K562 (cell line): ENCODE results near the gene MAD1L1. TPM values are rescaled to one million over a fixed set of nuclear protein-coding genes. Genes with fewer than 3 reads are reported as not detected.

Experiments used
- ATAC-seq: fragments of 200-7000 bp; cut with Tn5 transposase; 3 replicates; pipeline ENCODE4 v1.9.1; 2020; ENCODE audit warnings: moderate library complexity
- BruUV-seq: library from RNA; stranded (reverse); fragments of 400-500 nt; replicated peaks from 2 replicates; lab custom pipeline; 2021; lab: Mats Ljungman, UMichigan
- CTCF ChIA-PET: fragments of 300-600 bp; formaldehyde crosslinking; extraction: SDS; loops from one replicate; lab custom pipeline; 2021; ENCODE audit warnings: low intra/inter-chr PET ratio; lab: Yijun Ruan, JAX
- POLR2A ChIA-PET: fragments of 300-600, 350-650 bp; sonication (Branson Sonifier 250); formaldehyde crosslinking; extraction: SDS; loops from one replicate; lab custom pipeline; 2021; ENCODE audit warnings: antibody characterized with exemption, inconsistent platforms; lab: Yijun Ruan, JAX
- DNase-seq, 4 experiments: peaks; one replicate each; pipeline versions ENCODE4 v3.0.0 to v3.0.0-alpha.2; 2011 to 2018; ENCODE audit warnings: low spot score in 3 of 4, mixed read lengths in 3 of 4; ENCODE audit errors: extremely low read depth in 1 of 4
- FAIRE-seq: peaks from 2 replicates; lab custom pipeline; 2011; peaks lifted over from hg19 to GRCh38; lab: Jason Lieb, UNC
- H2AFZ ChIP-seq: 2 replicates; pipeline ENCODE4 v1.6.0; 2011; ENCODE audit warnings: low read depth, low read length, control low read depth, inconsistent platforms
- H3K27ac ChIP-seq: fragments of 200-600 bp; 3 replicates; pipeline ENCODE4 v1.8.0; 2011; ENCODE audit warnings: low read depth, mild to moderate bottlenecking, control low read depth, inconsistent platforms, low read length, moderate library complexity, mixed read lengths; ENCODE audit errors: extremely low read depth
- H3K27me3 ChIP-seq, 2 experiments: fragments of 300-600 bp in 1 of 2; 2 replicates in 1 of 2; 3 replicates in 1 of 2; pipeline versions ENCODE4 v1.6.0 to v1.8.0; 2011; ENCODE audit warnings: inconsistent platforms in 2 of 2, low read length in 2 of 2, mild to moderate bottlenecking in 1 of 2, mixed read lengths in 1 of 2, moderate library complexity in 1 of 2; ENCODE audit not compliant: control insufficient read depth in 2 of 2, insufficient read depth in 2 of 2
- H3K36me3 ChIP-seq: fragments of 300-600 bp; 3 replicates; pipeline ENCODE4 v1.8.0; 2011; ENCODE audit warnings: mild to moderate bottlenecking, low read length, inconsistent platforms; ENCODE audit not compliant: control insufficient read depth, insufficient read depth
- H3K4me1 ChIP-seq, 2 experiments: fragments of 200-600 bp in 1 of 2; replicated peaks in 1 of 2; 2 replicates in 1 of 2; 3 replicates in 1 of 2; pipeline versions ENCODE4 v1.5.1 to v1.8.0; 2011; ENCODE audit warnings: inconsistent platforms in 2 of 2, low read length in 2 of 2, mild to moderate bottlenecking in 1 of 2, mixed read lengths in 1 of 2, moderate library complexity in 1 of 2; ENCODE audit not compliant: control insufficient read depth in 2 of 2, insufficient read depth in 2 of 2
- H3K4me2 ChIP-seq: 2 replicates; pipeline ENCODE4 v1.6.1; 2011; ENCODE audit warnings: low read length, control low read depth, inconsistent platforms, mixed read lengths; ENCODE audit not compliant: insufficient read depth
- H3K4me3 ChIP-seq: fragments of 200-600 bp; sonication (generic), shearing (Covaris generic); 2 replicates; pipeline ENCODE4 v1.5.1; 2016; ENCODE audit warnings: control low read depth, inconsistent platforms
- H3K79me2 ChIP-seq: fragments of 200-600 bp; 3 replicates; pipeline ENCODE4 v1.8.0; 2011; ENCODE audit warnings: low read length, inconsistent platforms; ENCODE audit not compliant: control insufficient read depth, insufficient read depth
- H3K9ac ChIP-seq, 2 experiments: 2 replicates each; pipeline versions ENCODE4 v1.6.0 to v1.6.1; 2011; ENCODE audit warnings: low read depth in 2 of 2, low read length in 2 of 2, control low read depth in 1 of 2, inconsistent platforms in 1 of 2, mild to moderate bottlenecking in 1 of 2, mixed read lengths in 1 of 2; ENCODE audit not compliant: insufficient read depth in 1 of 2
- H3K9me1 ChIP-seq: one replicate; pipeline ENCODE4 v1.6.0; 2011; ENCODE audit warnings: inconsistent platforms, mild to moderate bottlenecking, low read length, moderate library complexity; ENCODE audit not compliant: control insufficient read depth, insufficient read depth
- H3K9me3 ChIP-seq: replicated peaks from 2 replicates; pipeline ENCODE4 v1.5.1; 2011; ENCODE audit warnings: low read depth, low read length, inconsistent platforms; ENCODE audit not compliant: control insufficient read depth, insufficient read depth
- H4K20me1 ChIP-seq: replicated peaks from 2 replicates; pipeline ENCODE4 v1.6.1; 2011; ENCODE audit warnings: low read length, inconsistent platforms, mixed read lengths; ENCODE audit not compliant: control insufficient read depth, insufficient read depth
- HES1 ChIP-seq: fragments of 450-650 bp; IDR thresholded peaks from 2 replicates; pipeline ENCODE4 v1.6.1; 2016; ENCODE audit warnings: low read depth, mild to moderate bottlenecking, moderate library complexity
- RBM22 ChIP-seq: fragments of 200-400 bp; formaldehyde crosslinking; IDR thresholded peaks from 2 replicates; pipeline ENCODE4 v1.6.1; 2018; ENCODE audit warnings: low read length, low read depth; ENCODE audit not compliant: poor library complexity, severe bottlenecking
- WGBS: fragments of 100-300 bp; shearing (Covaris generic); methylation state at CpG from one replicate; pipeline ENCODE4 v1.1.6; 2016; ENCODE audit warnings: low coverage, mixed read lengths; ENCODE audit not compliant: insufficient coverage; ENCODE audit errors: missing lambda C conversion rate; 5-methylcytosine and 5-hydroxymethylcytosine counted together
- in situ Hi-C: fragments of 300-500 bp; cut with MboI; formaldehyde crosslinking; loops from 4 replicates; pipeline ENCODE4 v1.15.0; 2018; ENCODE audit warnings: inconsistent platforms, mixed read lengths
- intact Hi-C: fragments of 100-400 bp; cut with micrococcal nuclease; formaldehyde crosslinking; loops from 2 replicates; pipeline ENCODE4 v1.14.2; 2022
- polyA plus RNA-seq, 8 experiments: library from polyadenylated mRNA; depleted of rRNA in 4 of 8; stranded (reverse) in 5 of 8; unstranded in 3 of 8; fragments of >200 nt; fragmentation: Nextera tagmentation in 2 of 8; fragmentation: Illumina TruSeq in 1 of 8; extraction: Ambion mirVana in 2 of 8; extraction: Trizol in 1 of 8; gene quantifications; 2 replicates each; pipeline versions ENCODE4 v1.2.1 to v1.2.3, GENCODE V29; 2011 to 2014; ENCODE audit warnings: inconsistent platforms in 1 of 8, missing spikeins in 1 of 8
- total RNA-seq, 7 experiments: library from RNA; depleted of rRNA in 6 of 7; stranded (reverse); fragments of >200 nt in 6 of 7; fragmentation: Illumina TruSeq in 2 of 7; extraction: Trizol in 2 of 7; gene quantifications; 2 replicates each; pipeline versions ENCODE4 v1.2.1 to v1.2.3, GENCODE V29; 2011 to 2021; ENCODE audit warnings: low replicate concordance in 1 of 7

The MAD1L1 gene
- total and polyA plus RNA-seq, 9 of the 15 experiments (the other 6 are each of a cell fraction or from before 2014, with no cell fraction given) = 1.7 to 89.7 (median 18.0) TPM

DNA sequence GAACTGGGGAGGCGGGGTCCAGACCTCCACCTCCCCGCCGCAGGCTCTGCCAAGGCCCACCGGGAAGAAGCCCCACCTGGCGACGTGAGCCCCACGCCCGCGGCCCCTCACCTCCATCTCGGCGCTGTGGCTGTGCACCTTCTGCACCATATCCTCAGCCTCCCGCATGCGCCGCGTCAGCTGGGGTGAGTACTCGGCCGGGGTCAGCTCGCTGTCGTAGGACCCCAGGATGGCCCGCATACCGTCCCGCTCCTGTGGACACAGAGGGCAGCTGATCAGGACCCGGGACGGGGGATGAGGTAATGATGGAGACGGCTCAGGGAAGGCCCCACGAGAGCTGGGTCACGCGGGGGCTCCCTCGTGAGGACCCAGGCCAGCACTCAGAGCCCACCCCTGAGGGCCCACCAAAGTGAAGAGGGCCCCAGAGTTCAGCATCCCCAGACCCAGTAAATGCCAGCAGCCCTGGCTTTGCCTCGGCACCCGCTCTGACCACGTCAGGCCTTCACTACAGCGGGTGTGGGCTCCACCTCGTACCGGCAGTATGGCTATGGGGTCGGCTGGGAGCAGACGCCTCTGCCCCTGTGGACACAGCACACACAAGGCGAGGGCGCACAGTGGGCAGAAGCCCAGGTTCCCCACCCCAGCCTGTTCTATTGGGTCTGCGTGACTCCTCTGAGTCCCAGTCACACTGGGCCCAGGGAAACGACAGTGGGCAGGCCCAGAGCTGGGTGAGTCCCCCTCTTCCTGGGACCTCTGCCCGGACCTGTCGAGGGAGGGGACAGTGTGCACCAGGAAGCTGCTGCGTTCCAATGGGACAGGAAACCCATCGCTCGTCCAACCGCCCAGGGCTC lies 218.1 kb downstream of the MAD1L1 start:
- Histone ChIP-seq H4K20me1 (no peaks in the 10 kb centered on the region), H2AFZ (no peak overlapping the region), H3K4me1 (peaks cover 18 to 73% of the 10 kb centered on the region in 2 experiments), H3K4me3 (no peak overlapping the region), H3K79me2 (peaks cover 6% of the 10 kb centered on the region; the same call in 1 of the 3 replicates), H3K9me1 (no peaks in the 10 kb centered on the region), H3K4me2 (no peak overlapping the region), H3K9me3 (no peaks in the 10 kb centered on the region), H3K36me3 (peaks cover 12% of the 10 kb centered on the region; the same call in 1 of the 3 replicates), H3K9ac (peak overlapping the region in 1 of 2 experiments; percentile 36; a peak in 1 of 4 replicates), H3K27me3 (no peaks in the 10 kb centered on the region), H3K27ac (no peak overlapping the region)
- no peak for DNase-seq
- WGBS = 96% methylated on average over 20 of the region's 47 CpGs
- intact Hi-C loops (no loop called here), in situ Hi-C loops (no loop called here)
- no peak for ATAC-seq
- BruUV-seq = no TSS peak
- POLR2A ChIA-PET = interaction anchor here (1.0 kb wide), 1 partner anchor 18 kb away, joined by 3 read pairs; no protein-coding TSS in a partner anchor
- TF ChIP-seq RBM22 (peak; percentile 67), HES1 (no peak)
- CTCF ChIA-PET = no interaction called here
- FAIRE-seq = no peak
